ENCODE data around the gene MRPL47. TPM values are rescaled to one million over a fixed set of nuclear protein-coding genes. Genes with fewer than 3 reads are reported as not detected.

Gene MRPL47
- total and polyA plus RNA-seq, 12 donors, result 15.9 to 108 (median 36.0) TPM

GRCh38 chr3:179642871-179643270 is 38.4 kb upstream of the MRPL47 start:
- Histone ChIP-seq H3K27me3 (no peaks in the 10 kb centered on the region), H3K9me3 (replicated peaks in 1 of 3) (no peaks in the 10 kb centered on the region), H3K27ac (no peak overlapping the region), H3K36me3 (replicated peaks in 1 of 2) (no peaks in the 10 kb centered on the region), H3K4me3 (no peak overlapping the region), H3K4me1 (replicated peaks in 1 of 2) (no peaks in the 10 kb centered on the region)
- TF ChIP-seq CTCF (IDR thresholded peaks at IDR 0.05), result no peak
- intact Hi-C loops (cut with DNase I), result no loop called here
- DNase-seq, result no peak
- 78 to 87% (median 84%) methylated on average over 2 to 3 of the region's 3 CpGs for WGBS, 4 donors

- Histone ChIP-seq H3K27ac (no peak overlapping the region), H3K9me3 (replicated peaks in 1 of 3) (no peaks in the 10 kb centered on the region), H3K4me3 (no peak overlapping the region), H3K27me3 (no peaks in the 10 kb centered on the region), H3K36me3 (replicated peaks in 1 of 2) (no peaks in the 10 kb centered on the region), H3K4me1 (replicated peaks in 1 of 2) (no peaks in the 10 kb centered on the region)
- 86 to 93% (median 91%) methylated on average over 1 of the region's 1 CpG for WGBS, 4 donors
- no peak for TF ChIP-seq CTCF (IDR thresholded peaks at IDR 0.05)
- TF ChIP-seq POLR2A (IDR thresholded peaks at IDR 0.05), result no peak
- intact Hi-C loops (cut with DNase I), result no loop called here
- no peak for DNase-seq
These were observed 36.0 kb upstream of the MRPL47 start for GRCh38 chr3:179640469-179640868.

- intact Hi-C loops (cut with DNase I), result no loop called here
- Histone ChIP-seq H3K27ac (no peak overlapping the region), H3K27me3 (no peaks in the 10 kb centered on the region), H3K36me3 (replicated peaks in 1 of 2) (no peaks in the 10 kb centered on the region), H3K4me1 (replicated peaks in 1 of 2) (no peaks in the 10 kb centered on the region), H3K4me3 (no peak overlapping the region), H3K9me3 (replicated peaks in 1 of 3) (no peaks in the 10 kb centered on the region)
- TF ChIP-seq POLR2A (IDR thresholded peaks at IDR 0.05) (no peak), CTCF (IDR thresholded peaks at IDR 0.05) (no peak)
- DNase-seq, result no peak
- 77 to 86% (median 84%) methylated on average over 3 of the region's 3 CpGs for WGBS, 4 donors
These were observed 26.5 kb upstream of the MRPL47 start for GRCh38 chr3:179630753-179631451.

GRCh38 chr3:179624451-179624850 is 20.0 kb upstream of the MRPL47 start:
- no peak for DNase-seq
- TF ChIP-seq CTCF (IDR thresholded peaks at IDR 0.05), result no peak
- no peak for TF ChIP-seq POLR2A (IDR thresholded peaks at IDR 0.05)
- H3K9me3 ChIP-seq (replicated peaks in 1 of 3), result no peaks in the 10 kb centered on the region
- no peaks in the 10 kb centered on the region for H3K4me1 ChIP-seq (replicated peaks in 1 of 2)
- intact Hi-C loops (cut with DNase I), result no loop called here
- H3K27ac ChIP-seq, result no peak overlapping the region
- H3K27me3 ChIP-seq, result no peaks in the 10 kb centered on the region
- H3K36me3 ChIP-seq (replicated peaks in 1 of 2), result peaks cover 0 to 36% of the 10 kb centered on the region in 2 donors
- WGBS, 4 donors, result 68 to 82% (median 79%) methylated on average over 3 of the region's 3 CpGs
- H3K4me3 ChIP-seq, result no peak overlapping the region
